Stimulated activated CD4-positive, alpha-beta T cell treated with anti-CD3 and anti-CD28 coated beads, Interleukin-4, amount 100 ng/mL, for 24 hours (primary cell): ENCODE measurements around the gene TANK.
"Not testable (repeated sequence)": the region's sequence is repeated elsewhere in the genome, so short reads cannot be mapped to it uniquely, and the experiment has no call there.

Source experiments
- DNase-seq: peaks from one replicate; pipeline ENCODE4 v3.0.0-alpha.2; 2020

The TANK gene

GRCh38 chr2:161160226-161161073, at the start of gene TANK:
Gene TANK (plus strand): TSS chr2:161160428. CDS start chr2:161179663, 19,235 bp downstream.
- DNase-seq, result peak; percentile 92

GRCh38 chr2:161111531-161111930, 48.7 kb upstream of the TANK start:
- DNase-seq, result no peak

- no peak for DNase-seq
Observed at GRCh38 chr2:161112908-161113307, 47.3 kb upstream of the TANK start.

GRCh38 chr2:161113693-161114575, 46.3 kb upstream of the TANK start:
- no peak for DNase-seq

GRCh38 chr2:161115205-161115604, 45.0 kb upstream of the TANK start:
- DNase-seq, result no peak

- no peak for DNase-seq
Observed at GRCh38 chr2:161115605-161116380, 44.4 kb upstream of the TANK start.

- DNase-seq, result no peak
Observed at GRCh38 chr2:161116509-161116908, 43.7 kb upstream of the TANK start.

GRCh38 chr2:161117506-161117905, 42.7 kb upstream of the TANK start:
- DNase-seq, result no peak

- DNase-seq, result no peak
Observed at GRCh38 chr2:161118722-161119121, 41.5 kb upstream of the TANK start.

GRCh38 chr2:161119483-161119882, 40.7 kb upstream of the TANK start:
- no peak for DNase-seq

GRCh38 chr2:161120775-161121174, 39.5 kb upstream of the TANK start:
- no peak for DNase-seq

GRCh38 chr2:161121622-161122021, 38.6 kb upstream of the TANK start:
- no peak for DNase-seq

- DNase-seq, result peak; percentile 53
Observed at GRCh38 chr2:161122772-161123530, 37.3 kb upstream of the TANK start.

GRCh38 chr2:161123531-161124030, 36.6 kb upstream of the TANK start:
- DNase-seq, result no peak

GRCh38 chr2:161124201-161124600, 36.0 kb upstream of the TANK start:
- DNase-seq, result no peak

- DNase-seq, result no peak
Observed at GRCh38 chr2:161128885-161129284, 31.3 kb upstream of the TANK start.

- DNase-seq, result no peak
Observed at GRCh38 chr2:161130354-161130753, 29.9 kb upstream of the TANK start.

- no peak for DNase-seq
Observed at GRCh38 chr2:161131074-161131680, 29.1 kb upstream of the TANK start.

GRCh38 chr2:161131804-161132203, 28.4 kb upstream of the TANK start:
- DNase-seq, result no peak

- not testable (repeated sequence) for DNase-seq
Observed at GRCh38 chr2:161132384-161132783, 27.8 kb upstream of the TANK start.

- DNase-seq, result no peak
Observed at GRCh38 chr2:161133366-161133765, 26.9 kb upstream of the TANK start.
